Osteoblast (primary cell): ENCODE data around the gene KLK3. TPM values are rescaled to one million over a fixed set of nuclear protein-coding genes. Genes with fewer than 3 reads are reported as not detected.
"Not testable (repeated sequence)": the region's sequence is repeated elsewhere in the genome, so short reads cannot be mapped to it uniquely, and the experiment has no call there.

Experiments
- DNase-seq: peaks from one replicate; pipeline ENCODE4 v3.0.0; 2011; ENCODE audit warnings: low spot score, mixed read lengths; ENCODE audit not compliant: insufficient read length; ENCODE audit errors: missing footprints
- H2AFZ ChIP-seq: 2 replicates; pipeline ENCODE4 v1.6.0; 2011; ENCODE audit warnings: mild to moderate bottlenecking, low read length
- H3K27ac ChIP-seq: 2 replicates; pipeline ENCODE4 v1.5.1; 2011; ENCODE audit warnings: mild to moderate bottlenecking, low read depth, low read length, moderate library complexity
- H3K27me3 ChIP-seq: 2 replicates; pipeline ENCODE4 v1.6.0; 2012; ENCODE audit warnings: mild to moderate bottlenecking, control low read depth, inconsistent platforms, low read length, moderate library complexity; ENCODE audit not compliant: insufficient read depth
- H3K36me3 ChIP-seq: 2 replicates; pipeline ENCODE4 v1.5.1; 2011; ENCODE audit warnings: mild to moderate bottlenecking, low read length, control low read depth, moderate library complexity; ENCODE audit not compliant: insufficient read depth
- H3K4me1 ChIP-seq: 2 replicates; pipeline ENCODE4 v1.5.1; 2011; ENCODE audit warnings: mild to moderate bottlenecking, low read length, control low read depth, moderate library complexity; ENCODE audit not compliant: insufficient read depth
- H3K4me2 ChIP-seq: 2 replicates; pipeline ENCODE4 v1.6.0; 2011; ENCODE audit warnings: mild to moderate bottlenecking, low read length; ENCODE audit not compliant: insufficient read depth
- H3K4me3 ChIP-seq: fragments of 200-600 bp; sonication (generic); 3 replicates; pipeline ENCODE4 v1.5.1; 2012; ENCODE audit warnings: mild to moderate bottlenecking, low read length, inconsistent platforms; ENCODE audit not compliant: insufficient read depth
- H3K79me2 ChIP-seq: 2 replicates; pipeline ENCODE4 v1.6.0; 2012; ENCODE audit warnings: mild to moderate bottlenecking, low read length, control low read depth, inconsistent platforms; ENCODE audit not compliant: insufficient read depth
- H3K9me3 ChIP-seq: 2 replicates; pipeline ENCODE4 v1.5.1; 2011; ENCODE audit warnings: low read depth, low read length, control low read depth
- H4K20me1 ChIP-seq: 2 replicates; pipeline ENCODE4 v1.6.0; 2012; ENCODE audit warnings: mild to moderate bottlenecking, low read length, control low read depth; ENCODE audit not compliant: insufficient read depth
- CTCF ChIP-seq: IDR thresholded peaks from 2 replicates; pipeline ENCODE4 v1.5.1; 2011; ENCODE audit warnings: mild to moderate bottlenecking, low read depth, low read length, moderate library complexity; ENCODE audit errors: extremely low read depth
- total RNA-seq: library from RNA; depleted of rRNA; stranded (reverse); fragments of >200 nt; gene quantifications from 2 replicates; pipeline ENCODE4 v1.2.3, GENCODE V29; 2012

The KLK3 gene
- total RNA-seq, 1 donor = not detected

GRCh38 chr19:50891253-50891625 lies 36.5 kb downstream of the KLK3 start:
- no peaks in the 10 kb centered on the region for H3K9me3 ChIP-seq
- H3K36me3 ChIP-seq = no peaks in the 10 kb centered on the region
- H4K20me1 ChIP-seq = no peaks in the 10 kb centered on the region
- no peaks in the 10 kb centered on the region for H3K79me2 ChIP-seq
- no peak overlapping the region for H2AFZ ChIP-seq
- peaks cover 9% of the 10 kb centered on the region for H3K4me1 ChIP-seq
- H3K27ac ChIP-seq = no peak overlapping the region
- H3K4me2 ChIP-seq = no peak overlapping the region
- no peak for TF ChIP-seq CTCF
- H3K4me3 ChIP-seq = no peak overlapping the region
- H3K27me3 ChIP-seq = no peaks in the 10 kb centered on the region
- no peak for DNase-seq

- TF ChIP-seq CTCF = no peak
- no peaks in the 10 kb centered on the region for H3K27me3 ChIP-seq
Observed at GRCh38 chr19:50893047-50893736, 38.5 kb downstream of the KLK3 start.

GRCh38 chr19:50894478-50895356 lies 40.0 kb downstream of the KLK3 start:
- Histone ChIP-seq H3K4me3 (no peak overlapping the region), H3K27me3 (no peaks in the 10 kb centered on the region), H3K9me3 (no peaks in the 10 kb centered on the region), H2AFZ (no peak overlapping the region), H3K4me1 (peaks cover 9% of the 10 kb centered on the region), H3K4me2 (no peak overlapping the region), H3K79me2 (no peaks in the 10 kb centered on the region), H4K20me1 (no peaks in the 10 kb centered on the region), H3K36me3 (no peaks in the 10 kb centered on the region), H3K27ac (no peak overlapping the region)
- no peak for DNase-seq
- TF ChIP-seq CTCF = no peak

More at GRCh38 chr19:50893047-50893736, 38.5 kb downstream of the KLK3 start:
- DNase-seq = no peak
- H3K4me2 ChIP-seq = no peak overlapping the region
- no peak overlapping the region for H3K4me3 ChIP-seq
- no peaks in the 10 kb centered on the region for H4K20me1 ChIP-seq
- no peak overlapping the region for H3K27ac ChIP-seq
- H3K79me2 ChIP-seq = no peaks in the 10 kb centered on the region
- H3K4me1 ChIP-seq = peaks cover 9% of the 10 kb centered on the region
- no peak overlapping the region for H2AFZ ChIP-seq
- no peaks in the 10 kb centered on the region for H3K36me3 ChIP-seq
- no peaks in the 10 kb centered on the region for H3K9me3 ChIP-seq

GRCh38 chr19:50896089-50896590 lies 41.4 kb downstream of the KLK3 start:
- H4K20me1 ChIP-seq, H3K27ac ChIP-seq, H3K79me2 ChIP-seq, H2AFZ ChIP-seq, H3K4me3 ChIP-seq, H3K9me3 ChIP-seq, H3K27me3 ChIP-seq, H3K36me3 ChIP-seq, H3K4me2 ChIP-seq, H3K4me1 ChIP-seq, DNase-seq: not testable (repeated sequence)
